ENCODE data around the gene RTL9.

Gene RTL9

GRCh38 chrX:110407910-110408545 lies 49.4 kb downstream of the RTL9 start:
- peak; percentile 58 for DNase-seq

Measured in central memory CD4-positive, alpha-beta T cell (primary cell).